IMR-90 (cell line): ENCODE data around the gene PRSS50.

Experiments used
- CEBPB ChIP-seq: IDR thresholded peaks from 2 replicates; pipeline ENCODE4 v1.6.1; 2012; ENCODE audit warnings: low read depth, low read length, improper control_type of control experiment
- CTCF ChIP-seq: conservative IDR thresholded peaks from 2 replicates; pipeline ENCODE4 v1.5.1; 2012; ENCODE audit warnings: mild to moderate bottlenecking, low read depth, low read length, improper control_type of control experiment
- FOS ChIP-seq: fragments of 150-350 bp; IDR thresholded peaks from 2 replicates; pipeline ENCODE4 v1.6.1; 2016; ENCODE audit warnings: low read depth, low read length
- POLR2A ChIP-seq: IDR thresholded peaks from 2 replicates; pipeline ENCODE4 v1.6.1; 2012; ENCODE audit warnings: mild to moderate bottlenecking, low read depth, low read length
- RCOR1 ChIP-seq: IDR thresholded peaks from 2 replicates; pipeline ENCODE4 v1.6.1; 2012; ENCODE audit warnings: mild to moderate bottlenecking, low read length, improper control_type of control experiment; ENCODE audit not compliant: insufficient replicate concordance
- SMC3 ChIP-seq: fragments of 150-350 bp; IDR thresholded peaks from 2 replicates; pipeline ENCODE4 v1.6.1; 2016; ENCODE audit warnings: low read depth, mild to moderate bottlenecking, antibody characterized with exemption, low read length, moderate library complexity
- USF2 ChIP-seq: fragments of 150-350 bp; IDR thresholded peaks from 2 replicates; pipeline ENCODE4 v1.6.1; 2017; ENCODE audit warnings: mild to moderate bottlenecking, antibody characterized with exemption, low read length, low read depth

- TF ChIP-seq CTCF (no peak), POLR2A (no peak), USF2 (no peak), CEBPB (no peak), SMC3 (no peak), FOS (no peak), RCOR1 (no peak)
Observed at GRCh38 chr3:46715507-46716175, 2.0 kb downstream of the PRSS50 start.
